Central memory CD4-positive, alpha-beta T cell (primary cell): ENCODE results near the gene KLHL40.
"Not testable (repeated sequence)": the region's sequence is repeated elsewhere in the genome, so short reads cannot be mapped to it uniquely, and the experiment has no call there.

Experiments used
- DNase-seq: peaks from one replicate; pipeline ENCODE4 v3.0.0; 2022

KLHL40 gene

GRCh38 chr3:42705962-42706585, 20.7 kb downstream of the KLHL40 start:
- no peak for DNase-seq

- DNase-seq, result no peak
Measured at GRCh38 chr3:42706721-42707619, 21.6 kb downstream of the KLHL40 start.

DNA sequence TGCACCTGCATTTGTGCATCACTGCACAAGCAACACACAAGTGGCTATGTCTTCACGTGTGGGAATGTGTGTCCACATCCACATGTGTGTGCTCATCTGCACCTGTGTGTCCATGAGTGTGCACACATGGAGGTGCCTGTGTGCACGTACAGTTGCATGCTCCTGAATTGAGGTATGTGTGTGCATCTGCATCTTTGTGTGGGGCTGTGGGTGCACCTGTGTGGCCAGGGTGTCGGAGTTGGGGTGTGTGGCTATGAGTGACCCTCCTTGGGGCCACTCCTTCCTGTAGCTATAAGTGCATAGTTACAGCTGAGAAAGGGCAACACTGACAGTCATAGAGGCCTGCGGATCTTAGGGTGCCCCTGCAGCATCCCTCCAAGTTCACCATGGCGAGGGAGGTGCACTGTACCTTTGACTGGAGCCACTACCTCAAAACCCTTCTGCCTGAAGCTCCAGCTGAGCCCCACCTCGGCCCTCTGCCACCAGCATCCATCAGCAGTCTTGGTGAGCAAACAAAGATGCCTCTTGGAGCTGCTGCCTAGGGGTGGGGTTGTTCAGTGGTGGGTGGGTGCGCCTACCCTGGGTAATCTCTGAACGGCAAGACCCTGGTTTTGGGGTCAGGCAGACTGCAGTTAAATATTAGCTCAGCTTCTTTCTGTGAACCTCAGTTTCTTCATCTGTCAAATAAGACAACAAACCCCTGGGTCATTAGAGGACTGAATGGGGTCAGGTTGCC, 22.5 kb downstream of the KLHL40 start:
- no peak for DNase-seq

GRCh38 chr3:42708611-42709151, 23.3 kb downstream of the KLHL40 start:
- no peak for DNase-seq

- DNase-seq, result no peak
Measured at GRCh38 chr3:42709621-42710020, 24.3 kb downstream of the KLHL40 start.

DNA sequence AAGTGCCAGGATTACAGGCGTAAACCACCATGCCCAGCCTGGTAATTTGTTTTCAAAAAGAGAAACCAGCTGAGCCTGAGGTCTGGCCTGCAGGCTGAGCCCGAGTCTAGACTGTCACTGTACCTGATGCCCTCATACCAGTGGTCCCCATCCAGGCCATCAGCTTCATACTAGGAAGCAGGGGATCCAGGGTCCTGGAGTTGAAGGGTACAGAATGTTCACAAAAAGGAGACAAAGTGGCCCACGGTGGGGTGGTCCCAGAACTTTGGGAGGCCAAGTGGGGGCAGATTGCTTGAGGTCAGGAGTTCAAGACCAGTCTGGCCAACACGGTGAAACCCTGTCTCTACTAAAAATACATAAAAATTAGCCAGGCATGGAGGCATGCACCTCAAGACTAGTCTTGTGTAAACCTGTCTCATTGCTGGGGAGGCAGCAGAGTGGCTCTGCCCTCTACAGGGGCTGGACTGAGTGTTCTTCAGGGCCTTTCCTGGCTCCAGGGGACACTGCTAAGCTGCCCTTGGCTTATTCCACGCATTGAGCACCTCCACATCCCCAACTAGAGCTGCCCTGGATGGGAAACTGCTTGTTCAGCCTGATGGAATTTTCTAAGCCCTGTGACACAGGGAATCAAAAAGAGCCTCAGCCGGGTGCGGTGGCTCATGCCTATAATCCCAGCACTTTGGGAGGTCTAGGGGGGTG, 25.1 kb downstream of the KLHL40 start:
- DNase-seq, result no peak

DNA sequence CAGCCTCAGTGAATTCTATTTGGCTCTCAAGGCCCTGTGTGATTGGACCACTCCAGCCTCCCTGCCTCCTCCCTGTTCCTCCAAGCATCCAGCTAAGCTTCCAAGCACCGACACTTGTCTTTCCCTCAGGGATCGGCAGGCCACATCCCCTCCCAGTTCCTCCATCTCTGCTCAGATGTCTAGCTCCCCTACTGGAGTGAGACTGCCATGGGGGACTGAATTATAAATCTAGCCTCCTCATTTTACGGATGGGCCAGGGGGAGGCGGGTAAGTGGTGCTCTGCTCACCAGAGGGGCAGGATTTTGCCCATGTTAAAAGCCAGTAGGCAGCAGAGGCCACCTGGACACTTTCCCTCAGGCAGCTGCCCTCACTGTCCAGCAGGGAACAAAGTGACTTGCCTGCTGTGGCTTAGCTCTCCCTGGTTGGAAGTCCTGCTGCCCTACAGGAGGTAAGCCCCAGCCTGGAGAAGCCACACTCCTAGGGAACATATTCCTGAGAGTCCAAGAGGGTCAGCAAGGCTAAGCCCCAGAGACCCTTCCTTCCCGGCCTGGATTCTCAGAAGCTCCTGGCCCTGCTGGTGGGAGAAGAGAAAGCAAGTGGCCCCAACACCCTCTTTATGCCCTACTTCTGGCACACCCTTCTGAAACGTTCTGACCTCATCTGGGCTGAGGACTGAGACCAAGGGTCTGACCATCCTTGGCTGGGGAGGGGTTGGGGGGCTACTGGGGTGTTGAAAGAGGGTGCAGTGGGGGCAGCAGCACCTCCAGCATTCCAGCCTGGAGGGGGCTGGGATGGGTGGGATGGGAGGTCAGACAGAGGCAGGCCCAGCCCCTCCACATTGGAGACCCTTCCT, 26.4 kb downstream of the KLHL40 start:
- DNase-seq, result no peak

GRCh38 chr3:42712344-42712648, 27.0 kb downstream of the KLHL40 start:
- DNase-seq, result no peak

DNA sequence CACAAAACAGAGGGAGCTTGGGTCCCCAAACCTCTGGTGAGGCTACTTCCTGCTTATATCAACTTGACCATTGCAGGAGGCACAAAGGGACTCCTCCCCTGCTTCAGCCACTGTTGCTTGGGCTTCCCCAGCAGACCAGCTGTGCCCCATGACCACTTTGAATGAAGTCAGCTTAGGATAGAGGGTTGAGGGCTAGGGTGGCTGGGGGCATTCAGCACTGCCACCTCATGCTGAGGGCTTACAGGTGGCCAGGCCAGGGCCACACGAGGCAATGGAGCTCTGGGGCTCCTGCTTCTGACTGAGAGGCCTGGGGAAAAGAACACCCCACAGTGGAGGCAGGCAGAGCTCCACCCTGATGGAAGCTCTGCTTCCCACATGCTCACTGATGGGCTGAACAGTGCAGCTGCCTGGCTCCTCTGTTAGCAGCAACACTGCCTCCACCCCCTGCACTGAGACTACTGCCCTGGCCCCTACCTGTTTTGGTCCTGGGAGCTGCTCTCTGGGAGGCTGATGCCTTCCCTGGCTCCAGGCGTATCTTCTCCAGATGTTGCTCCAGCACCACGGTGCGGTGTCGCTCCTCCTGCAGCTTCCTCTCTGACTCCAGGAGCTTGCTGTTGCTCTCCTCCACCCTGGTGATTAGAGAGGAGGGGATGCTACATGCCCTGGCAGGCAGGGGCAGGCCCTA, 27.5 kb downstream of the KLHL40 start:
- no peak for DNase-seq

GRCh38 chr3:42713747-42714146, 28.4 kb downstream of the KLHL40 start:
- no peak for DNase-seq

- DNase-seq, result no peak
Measured at GRCh38 chr3:42714171-42714852, 29.0 kb downstream of the KLHL40 start.

GRCh38 chr3:42717306-42717705, 32.0 kb downstream of the KLHL40 start:
- DNase-seq, result no peak

GRCh38 chr3:42718338-42718737, 33.0 kb downstream of the KLHL40 start:
- no peak for DNase-seq

DNA sequence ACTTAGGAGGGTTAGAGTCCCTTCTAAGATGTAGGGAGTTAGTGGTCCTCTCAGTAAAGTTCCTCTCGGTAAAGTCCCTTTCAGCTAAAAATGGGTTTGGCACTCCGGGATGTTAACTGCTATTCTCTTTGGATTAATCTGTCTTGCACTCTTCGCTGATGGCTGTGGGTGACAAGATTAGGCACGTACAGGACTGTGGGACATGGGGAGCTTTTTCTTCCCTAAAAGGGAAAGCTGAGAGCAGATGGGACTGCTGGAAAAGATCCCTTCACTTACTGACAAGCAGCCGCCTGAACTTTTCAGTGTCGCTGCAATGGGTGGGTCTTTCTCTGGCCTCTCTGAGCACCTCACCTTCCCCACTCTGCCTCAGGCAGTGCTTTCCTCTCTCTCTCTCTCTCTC, 33.7 kb downstream of the KLHL40 start:
- no peak for DNase-seq

DNA sequence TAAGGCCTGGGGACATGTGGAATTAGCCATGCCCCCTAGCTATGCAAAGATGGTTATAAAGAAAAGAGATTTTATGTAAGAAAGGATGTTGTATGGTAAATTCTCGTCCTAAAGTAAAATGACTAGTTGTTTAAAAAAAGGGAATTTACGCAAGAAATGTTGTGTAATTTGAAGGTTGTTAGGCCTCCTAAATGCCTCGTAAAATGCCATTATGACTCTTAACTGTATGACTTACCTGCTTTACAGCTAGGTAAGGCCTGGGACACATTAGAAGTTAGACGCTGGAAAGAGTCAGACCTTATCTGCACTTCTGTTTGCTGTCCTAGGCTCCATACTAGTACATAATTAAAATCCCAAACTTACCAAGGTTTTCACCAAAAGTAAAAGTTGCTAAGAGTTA, 34.8 kb downstream of the KLHL40 start:
- no peak for DNase-seq

DNA sequence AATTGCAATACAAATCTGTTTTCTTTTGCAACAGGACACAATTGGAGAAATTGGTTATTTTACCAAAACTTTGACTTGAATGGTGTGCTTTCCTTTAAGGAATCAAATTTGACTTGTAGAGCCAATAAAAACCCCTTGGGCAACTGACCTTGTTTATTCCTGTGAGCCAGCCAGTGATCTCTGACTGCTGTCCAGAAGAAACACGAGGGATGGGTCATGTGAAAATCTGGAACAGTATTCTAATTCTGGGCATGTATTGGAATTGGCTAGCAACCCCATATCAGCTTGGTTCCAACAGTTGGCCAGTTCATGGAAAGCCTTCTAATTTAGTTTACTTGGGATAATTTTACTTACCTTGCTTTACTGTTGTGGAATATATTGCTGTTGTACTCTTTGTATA, 36.4 kb downstream of the KLHL40 start:
- no peak for DNase-seq

DNA sequence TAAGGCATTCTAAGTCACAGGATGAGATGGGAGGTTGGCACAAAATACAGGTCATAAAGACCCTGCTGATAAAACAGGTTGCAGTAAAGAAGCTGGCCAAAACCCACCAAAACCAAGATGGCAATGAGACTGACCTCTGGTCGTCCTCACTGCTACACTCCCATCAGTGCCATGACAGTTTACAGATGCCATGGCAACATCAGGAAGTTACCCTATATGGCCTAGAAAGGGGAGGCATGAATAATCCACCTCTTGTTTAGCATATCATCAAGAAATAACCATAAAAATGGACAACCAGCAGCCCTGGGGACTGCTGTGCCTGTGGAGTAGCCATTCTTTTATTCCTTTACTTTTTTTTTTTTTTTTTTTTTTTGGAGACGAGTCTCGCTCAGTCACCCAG, 37.1 kb downstream of the KLHL40 start:
- not testable (repeated sequence) for DNase-seq

DNA sequence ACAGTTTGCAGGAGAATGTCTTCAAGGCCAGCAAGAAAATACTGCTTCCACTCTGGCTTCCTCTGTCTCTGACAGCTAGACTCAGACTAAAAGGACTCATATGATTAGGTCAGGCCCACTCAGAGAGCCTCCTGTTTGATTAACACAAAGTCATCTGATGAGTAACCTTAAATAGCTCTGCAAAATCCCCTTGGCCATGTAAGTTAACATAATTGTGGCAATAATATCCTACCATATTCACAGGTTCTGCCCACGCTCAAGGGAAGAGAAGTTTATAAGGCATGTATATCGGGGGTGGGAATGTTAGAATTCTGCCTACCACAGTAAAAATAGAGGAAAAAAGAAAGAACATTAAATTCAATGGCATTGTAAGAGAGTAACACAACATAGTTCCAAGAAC, 37.9 kb downstream of the KLHL40 start:
- no peak for DNase-seq

- DNase-seq, result no peak
Measured at GRCh38 chr3:42725454-42725853, 40.1 kb downstream of the KLHL40 start.

DNA sequence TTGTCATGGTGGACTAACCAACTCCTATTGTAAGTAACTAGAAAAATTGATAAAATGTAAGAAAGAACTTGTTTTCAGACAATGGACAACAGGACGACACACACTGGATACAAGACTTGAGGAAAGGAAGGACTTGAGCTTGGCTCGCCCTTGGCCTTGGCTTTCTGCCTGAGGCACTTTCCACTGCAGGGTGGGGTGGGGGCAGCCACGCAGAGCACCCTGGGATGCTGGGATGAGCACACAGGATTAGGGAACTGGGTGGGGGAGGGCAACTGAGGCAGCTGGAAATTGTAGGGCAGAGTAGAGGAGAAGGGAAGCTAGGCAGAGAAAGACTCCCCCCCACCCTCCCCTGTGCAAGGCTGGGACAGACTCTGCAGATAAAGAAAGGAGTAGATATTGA, 42.7 kb downstream of the KLHL40 start:
- DNase-seq, result no peak
